ENCODE measurements around the gene THAP3. TPM values are rescaled to one million over a fixed set of nuclear protein-coding genes. Genes with fewer than 3 reads are reported as not detected.

The THAP3 gene
- total and polyA plus RNA-seq, 12 donors, result 6.8 to 27.6 (median 12.1) TPM

GRCh38 chr1:6579374-6580118 lies 45.1 kb upstream of the THAP3 start, which contains the start of gene ZBTB48:
TSS of gene ZBTB48 (plus strand) at chr1:6579994. CDS start at chr1:6580610, 616 bp downstream.
- no peaks in the 10 kb centered on the region for H3K9me3 ChIP-seq
- H3K27me3 ChIP-seq, result no peaks in the 10 kb centered on the region
- H3K4me3 ChIP-seq, result peak within 1 kb of the TSS; percentile 78 to 98 (median 89)
- H3K4me1 ChIP-seq, result peaks cover 18 to 50% (median 40%) of the 10 kb centered on the region in 9 donors
- intact Hi-C loops (cut with DNase I), result loop anchor here in 3 of 10 donors (1.0 to 2.0 kb wide), 3 partner anchors 21 to 25 kb away; partner anchors contain the start of genes NOL9 (in 3 of the 3) and TAS1R1 (in 1 of the 3)
- ATAC-seq (peak; percentile 95 to 99 (median 98)), DNase-seq (peak; percentile 99 to 100)
- TF ChIP-seq CTCF (IDR thresholded peaks at IDR 0.05), result no peak
- H3K27ac ChIP-seq, result peak within 1 kb of the TSS; percentile 68 to 97 (median 94)
- H3K36me3 ChIP-seq, result peaks cover 0 to 14% (median 0%) of the 10 kb centered on the region in 9 donors
- WGBS, 2 donors, result 12 to 13% methylated on average over 58 of the region's 58 CpGs

GRCh38 chr1:6580119-6580592 lies 44.5 kb upstream of the THAP3 start:
- ATAC-seq (peak in 4 of 8 donors; percentile 1 to 10 (median 5)), DNase-seq (no peak)
- no peak for TF ChIP-seq CTCF (IDR thresholded peaks at IDR 0.05)
- Histone ChIP-seq H3K4me1 (peaks cover 18 to 54% (median 40%) of the 10 kb centered on the region in 9 donors), H3K27ac (peak overlapping the region; percentile 68 to 97 (median 94)), H3K36me3 (peaks cover 0 to 14% (median 0%) of the 10 kb centered on the region in 9 donors), H3K9me3 (no peaks in the 10 kb centered on the region), H3K27me3 (no peaks in the 10 kb centered on the region), H3K4me3 (peak overlapping the region; percentile 78 to 98 (median 89))
- intact Hi-C loops (cut with DNase I), result loop anchor here in 1 of 10 donors (2.0 kb wide), 1 partner anchor 21 kb away; no protein-coding TSS in a partner anchor
- WGBS, 2 donors, result 0 to 1% methylated on average over 20 to 30 of the region's 30 CpGs

GRCh38 chr1:6580593-6581409 lies 43.9 kb upstream of the THAP3 start:
- ATAC-seq (peak in 2 of 8 donors; percentile 0 to 6), DNase-seq (no peak)
- H3K4me1 ChIP-seq, result peaks cover 18 to 60% (median 43%) of the 10 kb centered on the region in 9 donors
- peak overlapping the region; percentile 78 to 98 (median 89) for H3K4me3 ChIP-seq
- 26 to 29% methylated on average over 19 of the region's 19 CpGs for WGBS, 2 donors
- no peaks in the 10 kb centered on the region for H3K9me3 ChIP-seq
- H3K27me3 ChIP-seq, result no peaks in the 10 kb centered on the region
- peaks cover 0 to 14% (median 0%) of the 10 kb centered on the region in 9 donors for H3K36me3 ChIP-seq
- intact Hi-C loops (cut with DNase I), result loop anchor here in 1 of 10 donors (2.0 kb wide), 1 partner anchor 20 kb away; no protein-coding TSS in a partner anchor
- peak overlapping the region in 9 of 10 donors; percentile 88 to 97 (median 94) for H3K27ac ChIP-seq
- peak in 2 of 9 donors; percentile 22 to 31 for TF ChIP-seq CTCF (IDR thresholded peaks at IDR 0.05)

Measured in heart right ventricle (tissue), 16 donors.